A673 (cell line): ENCODE measurements around the gene TMEM220. TPM values are rescaled to one million over a fixed set of nuclear protein-coding genes. Genes with fewer than 3 reads are reported as not detected.
"Not testable (repeated sequence)": the region's sequence is repeated elsewhere in the genome, so short reads cannot be mapped to it uniquely, and the experiment has no call there.

Source experiments
- BruUV-seq: library from RNA; stranded (reverse); fragments of 400-500 nt; replicated peaks from 2 replicates; lab custom pipeline; 2021; lab: Mats Ljungman, UMichigan
- CTCF ChIA-PET: fragments of 300-600 bp; sonication (Branson Sonifier 250); formaldehyde crosslinking; loops from one replicate; lab custom pipeline; 2022; ENCODE audit warnings: antibody characterized with exemption; lab: Charles Lee
- POLR2A ChIA-PET: fragments of 300-600 bp; sonication (Branson Sonifier 250); formaldehyde crosslinking; loops from one replicate; lab custom pipeline; 2022; ENCODE audit warnings: antibody characterized with exemption; ENCODE audit not compliant: low non-redundant PET; lab: Charles Lee
- DNase-seq: peaks from one replicate; pipeline ENCODE4 v3.0.0-alpha.2; 2015; ENCODE audit warnings: low spot score
- H3K27ac ChIP-seq: fragments of 200-600 bp; sonication (generic); 2 replicates; pipeline ENCODE4 v1.5.1; 2016; ENCODE audit warnings: mixed run types, low read depth, mild to moderate bottlenecking, mixed read lengths, antibody characterized with exemption, low read length; ENCODE audit not compliant: poor library complexity, severe bottlenecking
- H3K27me3 ChIP-seq: fragments of 200-600 bp; sonication (generic); replicated peaks from 2 replicates; pipeline ENCODE4 v1.6.1; 2017; ENCODE audit warnings: mixed run types, low read depth, mild to moderate bottlenecking, mixed read lengths, antibody characterized with exemption, low read length; ENCODE audit not compliant: insufficient read depth, poor library complexity
- H3K36me3 ChIP-seq: fragments of 200-600 bp; sonication (generic); 2 replicates; pipeline ENCODE4 v1.6.1; 2016; ENCODE audit warnings: mixed run types, mild to moderate bottlenecking, mixed read lengths, antibody characterized with exemption, low read length; ENCODE audit not compliant: insufficient read depth, poor library complexity, severe bottlenecking
- H3K4me1 ChIP-seq: fragments of 200-600 bp; sonication (generic); 2 replicates; pipeline ENCODE4 v1.6.1; 2017; ENCODE audit warnings: mixed run types, mild to moderate bottlenecking, mixed read lengths, antibody characterized with exemption, low read length; ENCODE audit not compliant: insufficient read depth, poor library complexity, severe bottlenecking
- H3K4me3 ChIP-seq: fragments of 200-600 bp; sonication (generic); 2 replicates; pipeline ENCODE4 v1.5.1; 2016; ENCODE audit warnings: low read depth, mixed run types, mild to moderate bottlenecking, mixed read lengths, low read length; ENCODE audit not compliant: poor library complexity, severe bottlenecking
- H3K9me3 ChIP-seq: fragments of 200-600 bp; sonication (generic); 2 replicates; pipeline ENCODE4 v1.6.1; 2016; ENCODE audit warnings: mixed run types, low read depth, mild to moderate bottlenecking, mixed read lengths, antibody characterized with exemption, low read length; ENCODE audit not compliant: poor library complexity, severe bottlenecking
- EZH2 ChIP-seq: fragments of 200-600 bp; sonication (generic); IDR thresholded peaks from 2 replicates; pipeline ENCODE4 v1.6.1; 2017; ENCODE audit warnings: borderline replicate concordance, low read depth, mild to moderate bottlenecking, mixed read lengths, antibody characterized with exemption, low read length; ENCODE audit not compliant: poor library complexity, severe bottlenecking
- intact Hi-C: fragments of 100-400 bp; cut with micrococcal nuclease; formaldehyde crosslinking; loops from one replicate; pipeline ENCODE4 v1.10.0; 2022; ENCODE audit not compliant: unreplicated experiment
- total RNA-seq: library from RNA; stranded (reverse); gene quantifications from 2 replicates; pipeline ENCODE4 v1.2.3, GENCODE V29; 2021
- TF ChIP-seq, protein P1 (sequence below): fragments of 300-800, 200-600 bp; sonication (generic); conservative IDR thresholded peaks from 2 replicates; pipeline ENCODE4 v1.5.1; 2017; ENCODE audit warnings: low read depth, mild to moderate bottlenecking, antibody characterized with exemption, low read length, moderate library complexity, mixed read lengths

Gene TMEM220
- total RNA-seq, 1 experiment from 2014 or later = 0.11 TPM

- peaks cover 5% of the 10 kb centered on the region for H3K4me1 ChIP-seq
- TF ChIP-seq, protein P1, sequence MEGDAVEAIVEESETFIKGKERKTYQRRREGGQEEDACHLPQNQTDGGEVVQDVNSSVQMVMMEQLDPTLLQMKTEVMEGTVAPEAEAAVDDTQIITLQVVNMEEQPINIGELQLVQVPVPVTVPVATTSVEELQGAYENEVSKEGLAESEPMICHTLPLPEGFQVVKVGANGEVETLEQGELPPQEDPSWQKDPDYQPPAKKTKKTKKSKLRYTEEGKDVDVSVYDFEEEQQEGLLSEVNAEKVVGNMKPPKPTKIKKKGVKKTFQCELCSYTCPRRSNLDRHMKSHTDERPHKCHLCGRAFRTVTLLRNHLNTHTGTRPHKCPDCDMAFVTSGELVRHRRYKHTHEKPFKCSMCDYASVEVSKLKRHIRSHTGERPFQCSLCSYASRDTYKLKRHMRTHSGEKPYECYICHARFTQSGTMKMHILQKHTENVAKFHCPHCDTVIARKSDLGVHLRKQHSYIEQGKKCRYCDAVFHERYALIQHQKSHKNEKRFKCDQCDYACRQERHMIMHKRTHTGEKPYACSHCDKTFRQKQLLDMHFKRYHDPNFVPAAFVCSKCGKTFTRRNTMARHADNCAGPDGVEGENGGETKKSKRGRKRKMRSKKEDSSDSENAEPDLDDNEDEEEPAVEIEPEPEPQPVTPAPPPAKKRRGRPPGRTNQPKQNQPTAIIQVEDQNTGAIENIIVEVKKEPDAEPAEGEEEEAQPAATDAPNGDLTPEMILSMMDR = no peak
- TF ChIP-seq EZH2 = no peak
- no TSS peak for BruUV-seq
- POLR2A ChIA-PET = no interaction called here
- no peaks in the 10 kb centered on the region for H3K36me3 ChIP-seq
- DNase-seq = no peak
- no peak overlapping the region for H3K27ac ChIP-seq
- CTCF ChIA-PET = interaction anchor here (1.1 kb wide), 1 partner anchor 409 kb away, joined by 3 read pairs; no protein-coding TSS in a partner anchor
- H3K27me3 ChIP-seq = peaks cover 8% of the 10 kb centered on the region
- intact Hi-C loops = loop anchor here (5.0 to 10.0 kb wide), 2 partner anchors 1199 to 1251 kb away; no protein-coding TSS in a partner anchor
- H3K4me3 ChIP-seq = no peak overlapping the region
- no peaks in the 10 kb centered on the region for H3K9me3 ChIP-seq
Measured at GRCh38 chr17:10735821-10736220, 6.0 kb upstream of the TMEM220 start.

DNA sequence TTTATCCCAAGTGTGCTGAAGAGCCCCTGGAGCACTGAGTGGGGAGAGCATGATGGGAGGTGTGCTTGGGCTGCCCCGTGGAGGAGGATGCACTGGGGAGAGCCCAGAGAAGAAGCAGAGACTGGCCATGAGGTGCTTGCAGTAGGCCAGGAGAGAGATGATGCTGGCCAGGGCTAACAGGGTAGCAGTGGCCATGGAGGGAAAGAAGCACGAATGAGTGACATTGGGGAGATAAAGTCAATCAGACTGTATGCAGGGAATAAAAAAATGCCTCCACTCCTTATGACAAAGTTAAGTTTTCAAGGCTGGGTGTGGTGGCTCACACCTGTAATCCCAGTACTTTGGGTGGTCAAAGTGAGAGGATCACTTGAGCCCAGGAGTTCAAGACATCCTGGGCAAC is 5.4 kb upstream of the TMEM220 start:
- BruUV-seq = no TSS peak
- Histone ChIP-seq H3K4me1 (peaks cover 10% of the 10 kb centered on the region), H3K27ac (no peak overlapping the region), H3K36me3 (no peaks in the 10 kb centered on the region), H3K27me3 (peaks cover 7% of the 10 kb centered on the region), H3K9me3 (no peaks in the 10 kb centered on the region), H3K4me3 (no peak overlapping the region)
- ChIA-PET CTCF (interaction anchor here (1.1 kb wide), 1 partner anchor 409 kb away, joined by 3 read pairs; no protein-coding TSS in a partner anchor), POLR2A (no interaction called here)
- DNase-seq = no peak
- TF ChIP-seq, protein P1 = no peak
- no peak for TF ChIP-seq EZH2
- intact Hi-C loops = loop anchor here (5.0 to 10.0 kb wide), 2 partner anchors 1200 to 1252 kb away; no protein-coding TSS in a partner anchor

GRCh38 chr17:10733666-10734065 is 3.8 kb upstream of the TMEM220 start:
- BruUV-seq = no TSS peak
- H3K36me3 ChIP-seq = no peaks in the 10 kb centered on the region
- no peaks in the 10 kb centered on the region for H3K9me3 ChIP-seq
- no peak overlapping the region for H3K27ac ChIP-seq
- DNase-seq = no peak
- CTCF ChIA-PET = interaction anchor here (0.5 kb wide), 1 partner anchor 110 kb away, joined by 3 read pairs; no protein-coding TSS in a partner anchor
- H3K27me3 ChIP-seq = peaks cover 4% of the 10 kb centered on the region
- intact Hi-C loops = loop anchor here (10.0 kb wide), 1 partner anchor 1201 kb away; no protein-coding TSS in a partner anchor
- H3K4me3 ChIP-seq = no peak overlapping the region
- POLR2A ChIA-PET = no interaction called here
- TF ChIP-seq EZH2 = no peak
- TF ChIP-seq, protein P1 = no peak
- peaks cover 11% of the 10 kb centered on the region for H3K4me1 ChIP-seq

DNA sequence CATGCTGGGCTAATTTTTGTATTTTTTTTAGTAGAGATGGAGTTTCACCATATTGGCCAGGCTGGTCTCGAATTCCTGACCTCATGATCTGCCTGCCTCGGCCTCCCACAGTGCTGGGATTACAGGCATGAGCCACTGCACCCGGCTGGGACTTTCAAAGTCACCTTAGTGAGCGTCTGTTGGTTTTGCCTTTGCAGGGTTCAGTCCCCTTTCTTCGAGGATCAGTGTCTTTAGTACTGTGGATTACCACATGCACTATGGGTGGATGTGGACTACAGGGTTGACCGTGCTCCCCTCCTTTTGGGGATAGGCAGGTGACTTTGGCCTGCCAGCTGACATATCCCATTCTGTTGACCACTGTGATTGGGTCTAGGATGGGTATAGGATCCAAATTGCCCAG is 2.3 kb upstream of the TMEM220 start:
- H3K4me3 ChIP-seq, H3K27me3 ChIP-seq, POLR2A ChIA-PET, CTCF ChIA-PET, H3K36me3 ChIP-seq, H3K27ac ChIP-seq, BruUV-seq, H3K9me3 ChIP-seq, DNase-seq: not testable (repeated sequence)
- intact Hi-C loops = loop anchor here (10.0 kb wide), 1 partner anchor 1203 kb away; no protein-coding TSS in a partner anchor
- peaks cover 11% of the 10 kb centered on the region for H3K4me1 ChIP-seq
